NCI-H1694 treated with DMSO at 0.1 percent for 48 hours (cell line): ENCODE data around the gene SCIN.
"Not testable (repeated sequence)": the region's sequence is repeated elsewhere in the genome, so short reads cannot be mapped to it uniquely, and the experiment has no call there.

Source experiments
- DNase-seq: peaks from one replicate; lab custom pipeline; 2025; lab: John Stamatoyannopoulos, UW

Gene SCIN

GRCh38 chr7:12570534-12571461 lies at the start of gene SCIN:
TSS of gene SCIN (plus strand) at chr7:12570720. CDS start at chr7:12570787, 67 bp downstream.
- no peak for DNase-seq

DNA sequence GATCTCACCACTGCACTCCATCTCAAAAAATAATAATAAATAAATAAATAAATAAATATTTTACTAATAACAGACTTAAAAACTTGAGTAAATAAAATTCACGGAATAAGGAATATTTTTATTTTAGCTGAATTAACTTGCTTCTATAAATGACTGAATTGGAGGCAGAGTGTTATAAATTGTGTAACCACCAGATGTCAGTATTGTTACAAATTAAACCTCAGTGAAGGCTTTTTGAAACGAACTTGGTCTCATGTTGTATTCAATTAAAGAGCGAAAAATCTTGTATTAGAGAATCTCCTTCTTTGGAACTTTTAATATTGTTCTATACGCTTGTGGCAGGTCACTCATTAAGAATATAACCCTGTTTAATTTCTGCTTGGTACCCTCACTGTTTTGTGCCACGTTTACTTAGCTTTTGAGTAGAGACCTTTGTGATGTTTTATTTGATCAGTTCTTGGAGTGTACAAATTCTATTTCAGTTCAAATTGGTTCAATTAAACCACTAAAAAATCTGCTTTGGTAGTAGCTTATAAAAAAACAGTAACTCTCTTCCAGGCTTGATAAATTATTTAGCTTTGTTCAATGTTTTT lies 45.6 kb upstream of the SCIN start:
- DNase-seq = peak; percentile 43

DNA sequence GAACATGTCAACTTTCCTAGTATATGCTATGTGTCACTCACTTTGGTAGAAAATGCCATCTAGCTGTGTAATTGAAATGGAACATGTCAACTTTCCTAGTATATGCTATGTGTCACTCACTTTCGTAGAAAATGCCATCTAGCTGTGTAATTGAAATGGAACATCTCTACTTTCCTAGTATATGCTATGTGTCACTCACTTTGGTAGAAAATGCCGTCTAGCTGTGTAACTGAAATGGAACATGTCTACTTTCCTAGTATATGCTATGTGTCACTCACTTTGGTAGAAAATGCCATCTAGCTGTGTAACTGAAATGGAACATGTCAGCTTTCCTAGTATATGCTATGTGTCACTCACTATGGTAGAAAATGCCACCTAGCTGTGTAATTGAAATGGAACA lies 43.8 kb upstream of the SCIN start:
- not testable (repeated sequence) for DNase-seq

GRCh38 chr7:12527670-12528069 lies 42.9 kb upstream of the SCIN start:
- DNase-seq = not testable (repeated sequence)

DNA sequence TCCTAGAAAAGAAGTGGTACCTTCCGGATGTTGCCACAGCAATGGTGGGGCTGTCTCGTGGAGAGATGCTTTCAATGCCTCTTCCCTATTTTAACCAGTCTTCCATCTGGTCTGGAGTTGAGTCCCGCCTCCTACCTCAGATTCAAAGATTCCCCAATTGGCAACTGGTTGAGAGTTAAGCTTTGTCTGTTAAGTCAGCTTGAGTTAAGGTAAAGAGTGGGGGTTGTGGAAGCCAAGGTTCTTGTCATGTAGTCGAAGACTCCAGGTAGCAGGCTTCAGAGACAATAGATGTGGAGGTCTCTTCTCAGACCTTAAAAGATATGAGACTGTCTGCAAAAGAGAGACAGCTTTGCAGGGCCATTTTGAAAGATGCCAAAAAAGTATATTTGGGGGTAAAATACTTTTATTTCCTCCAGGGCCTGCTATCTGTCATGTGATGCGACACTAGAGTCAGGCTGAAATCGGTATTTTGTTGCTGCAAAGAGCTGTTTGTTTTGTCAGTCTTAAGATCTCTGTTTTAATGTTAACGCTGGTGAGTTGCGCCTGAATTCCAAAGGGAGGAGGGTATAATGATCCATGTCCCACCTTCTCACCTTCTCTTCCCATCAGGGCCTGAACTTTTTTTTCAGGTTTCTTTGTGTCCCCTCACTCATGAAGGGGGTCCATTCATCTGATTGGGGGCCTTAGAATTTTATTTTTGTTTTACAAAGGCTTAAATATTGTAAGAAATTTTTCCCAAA lies 40.4 kb upstream of the SCIN start:
- no peak for DNase-seq

- no peak for DNase-seq
These were observed 38.7 kb upstream of the SCIN start for GRCh38 chr7:12531784-12532183.

- no peak for DNase-seq
These were observed 36.5 kb upstream of the SCIN start for GRCh38 chr7:12534046-12534445.

DNA sequence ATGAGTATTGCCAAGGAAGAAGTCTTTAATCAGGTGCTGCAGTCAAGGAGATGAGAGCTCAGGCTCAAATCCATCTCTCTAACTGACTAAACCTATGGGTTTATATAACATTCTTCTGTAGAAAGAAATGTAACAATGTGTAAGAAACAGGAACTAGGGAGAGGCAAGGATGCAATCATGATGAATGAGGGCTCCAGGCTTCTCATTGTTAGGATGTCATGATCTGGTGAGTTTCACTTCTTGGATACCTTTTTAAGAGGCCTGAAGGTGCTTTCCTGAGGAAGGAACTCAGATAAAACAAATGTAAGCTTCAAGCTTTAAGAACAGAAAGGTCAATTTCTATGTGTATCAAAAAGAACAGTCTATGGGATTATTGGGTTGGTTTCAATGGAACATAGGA lies 30.8 kb upstream of the SCIN start:
- no peak for DNase-seq

GRCh38 chr7:12540850-12541249 lies 29.7 kb upstream of the SCIN start:
- DNase-seq = no peak

GRCh38 chr7:12543586-12543985 lies 26.9 kb upstream of the SCIN start:
- no peak for DNase-seq

DNA sequence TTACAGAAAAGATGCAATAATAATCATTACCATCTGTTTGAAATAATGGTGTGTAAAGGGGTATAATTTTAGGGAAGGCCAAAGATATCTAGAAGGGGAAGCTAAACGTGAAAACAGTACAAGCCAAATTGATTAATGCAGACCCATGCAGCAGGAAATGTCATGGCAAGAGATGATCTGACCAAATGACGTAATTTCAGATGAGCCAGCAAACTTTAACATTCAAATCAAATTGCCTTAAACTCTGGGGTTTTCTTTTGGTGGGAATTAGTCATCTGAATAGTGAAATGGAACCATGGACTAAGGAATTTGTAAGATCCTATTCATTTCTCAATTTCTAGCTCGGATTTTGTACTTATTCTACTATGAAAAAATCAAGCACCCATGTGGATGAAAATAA lies 21.4 kb upstream of the SCIN start:
- DNase-seq = no peak

DNA sequence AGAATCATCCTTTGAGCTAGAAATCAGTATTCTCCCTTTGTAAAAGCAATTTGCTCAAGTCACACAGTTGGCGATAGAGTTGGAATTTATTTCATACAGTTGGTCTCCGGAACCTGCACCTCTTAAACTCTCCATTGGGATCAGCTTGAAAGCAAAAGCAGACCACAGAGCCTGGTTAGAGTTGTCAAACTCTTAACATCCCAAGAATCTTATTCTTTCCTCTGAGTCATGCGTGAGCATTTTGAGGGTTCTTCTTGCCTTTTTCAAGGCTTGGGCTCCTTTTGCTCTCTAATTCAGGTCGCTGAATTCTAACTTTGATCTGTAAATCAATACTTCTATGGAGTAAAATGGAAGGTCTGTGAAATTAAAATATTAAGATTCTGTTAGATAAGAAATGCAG lies 19.6 kb upstream of the SCIN start:
- DNase-seq = no peak

DNA sequence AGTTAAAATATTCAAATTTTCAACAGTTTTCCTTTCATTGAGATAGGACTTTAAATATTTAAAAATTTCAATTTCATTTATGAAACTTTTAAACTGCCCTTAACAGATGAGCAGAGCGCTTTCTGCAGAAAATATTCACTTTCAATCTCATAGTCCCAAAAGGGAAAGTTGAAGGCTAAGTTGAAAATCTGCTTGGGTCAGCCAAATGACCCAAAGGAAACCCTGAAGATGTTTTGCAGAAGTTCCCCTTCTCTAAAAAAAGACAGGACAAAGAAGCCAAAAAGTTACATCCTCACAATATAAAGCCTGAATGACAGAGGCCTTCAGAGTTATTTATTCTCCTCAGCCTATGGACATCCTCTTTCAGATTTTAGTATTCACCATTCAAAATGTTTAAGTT lies 17.6 kb upstream of the SCIN start:
- no peak for DNase-seq

DNA sequence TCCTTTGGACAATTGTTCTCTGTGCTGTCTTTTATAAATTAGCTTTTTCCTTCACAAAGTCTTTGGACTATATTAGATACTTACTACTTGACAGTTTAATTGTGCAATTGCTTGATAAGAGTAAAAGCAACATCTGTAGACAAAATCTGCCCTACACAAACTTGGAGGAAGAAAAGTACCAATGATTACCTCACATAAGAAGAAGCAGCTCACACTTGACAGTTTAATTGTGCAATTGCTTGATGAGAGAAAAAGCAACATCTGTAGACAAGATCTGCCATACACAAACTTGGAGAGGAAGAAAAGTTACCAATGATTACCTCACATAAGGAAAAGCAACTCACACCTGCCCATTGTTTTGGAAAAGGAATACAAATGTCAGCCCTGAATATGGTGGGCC lies 17.1 kb upstream of the SCIN start:
- DNase-seq = no peak

DNA sequence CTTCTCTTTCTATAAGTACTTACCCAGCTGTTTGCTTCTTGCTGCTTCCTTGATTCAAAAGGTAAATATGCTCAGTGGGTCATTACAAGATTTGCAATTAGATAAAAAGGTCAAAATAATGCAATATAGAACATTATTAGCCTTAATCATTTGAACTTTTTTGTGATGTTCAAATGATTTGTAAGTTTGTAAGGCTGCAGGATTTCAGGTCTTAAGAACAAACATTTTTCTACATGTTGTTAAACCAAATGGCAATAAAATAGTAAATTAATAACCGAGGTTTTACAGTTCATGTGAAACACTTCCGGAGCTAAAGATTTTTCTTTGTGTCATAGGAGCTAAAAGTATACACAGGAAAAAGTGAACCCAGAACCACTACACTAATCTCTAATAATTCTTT lies 16.2 kb upstream of the SCIN start:
- no peak for DNase-seq

GRCh38 chr7:12554872-12555271 lies 15.6 kb upstream of the SCIN start:
- DNase-seq = no peak

GRCh38 chr7:12555695-12556094 lies 14.8 kb upstream of the SCIN start:
- DNase-seq = not testable (repeated sequence)

DNA sequence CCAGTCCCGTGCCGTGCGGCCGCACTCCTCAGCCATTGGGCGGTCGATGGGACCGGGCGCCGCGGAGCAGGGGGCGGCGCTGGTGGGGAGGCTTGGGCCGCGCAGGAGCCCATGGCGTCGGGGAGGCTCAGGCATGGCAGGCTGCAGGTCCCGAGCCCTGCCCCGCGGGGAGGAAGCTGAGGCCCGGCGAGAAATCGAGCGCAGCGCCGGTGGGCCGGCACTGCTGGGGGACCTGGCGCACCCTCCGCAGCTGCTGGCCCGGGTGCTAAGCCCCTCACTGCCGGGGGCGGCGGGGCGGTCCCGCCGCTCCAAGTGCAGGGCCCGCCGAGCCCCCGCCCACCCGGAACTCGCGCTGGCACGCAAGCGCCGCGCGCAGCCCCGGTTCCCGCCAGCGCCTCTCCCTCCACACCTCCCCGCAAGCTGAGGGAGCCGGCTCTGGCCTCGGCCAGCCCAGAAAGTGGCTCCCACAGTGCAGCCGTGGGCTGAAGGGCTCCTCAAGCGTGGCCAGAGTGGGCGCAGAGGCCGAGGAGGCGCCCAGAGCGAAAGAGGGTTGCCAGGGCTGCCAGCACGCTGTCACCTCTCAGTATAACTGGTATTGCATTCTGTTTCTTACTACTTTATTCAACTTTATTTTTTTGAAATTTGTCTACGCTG lies 14.3 kb upstream of the SCIN start:
- DNase-seq = not testable (repeated sequence)

- DNase-seq = no peak
These were observed 13.2 kb upstream of the SCIN start for GRCh38 chr7:12557282-12557681.

DNA sequence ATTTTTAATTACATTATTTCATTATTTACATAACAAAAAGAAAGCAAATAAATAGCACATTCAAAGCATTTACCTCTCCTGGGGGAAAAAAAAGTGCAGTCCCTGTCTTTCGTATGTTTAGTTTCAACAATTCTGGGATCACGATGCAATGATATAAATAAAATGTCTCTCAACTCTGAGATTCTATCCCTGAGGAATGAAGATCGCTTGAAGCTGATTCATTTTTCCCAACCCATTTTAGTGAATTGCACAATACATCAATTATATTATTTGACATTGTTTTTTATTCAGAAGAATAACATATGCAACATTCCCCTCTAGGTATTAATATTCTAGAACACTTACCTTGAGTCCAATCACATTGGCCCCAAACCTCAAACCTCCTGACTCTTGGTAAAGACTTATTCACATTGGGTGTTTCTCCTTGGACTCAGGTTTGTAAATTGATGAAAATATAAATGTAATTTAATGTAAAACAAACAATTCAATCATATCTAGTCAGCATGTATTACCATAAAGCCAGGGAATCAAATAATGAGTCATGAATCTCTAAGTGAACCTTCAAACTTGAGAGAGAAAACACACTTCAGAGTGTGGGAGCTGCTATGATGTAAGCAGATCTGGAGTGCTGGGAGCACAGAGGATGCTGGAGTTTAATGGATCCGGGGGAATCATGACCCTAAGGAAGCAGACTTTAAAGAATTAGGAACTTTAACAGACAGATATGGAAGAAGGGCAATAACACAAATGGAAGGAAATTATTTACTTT lies 5.3 kb upstream of the SCIN start:
- no peak for DNase-seq

GRCh38 chr7:12565873-12566272 lies 4.6 kb upstream of the SCIN start:
- no peak for DNase-seq

DNA sequence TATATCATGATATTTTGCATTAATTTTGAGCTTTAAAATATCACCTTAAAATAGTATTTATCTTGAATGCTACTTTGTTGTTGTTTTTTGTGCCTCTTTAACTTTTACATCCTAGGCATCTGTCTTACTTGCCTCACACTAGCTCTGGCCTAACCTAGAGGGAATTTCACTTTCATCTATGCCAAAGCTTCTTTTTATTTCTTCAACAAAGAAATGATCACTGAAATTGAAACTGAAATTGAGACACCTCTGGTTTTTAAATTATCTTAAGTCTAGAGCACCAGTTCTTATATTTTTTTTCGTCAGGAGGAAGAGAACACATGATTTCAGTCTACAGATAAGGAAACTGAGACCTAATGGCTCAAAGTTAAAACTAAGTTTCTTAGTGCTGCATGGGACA lies 3.5 kb upstream of the SCIN start:
- no peak for DNase-seq
